Glomerular visceral epithelial cell (primary cell): ENCODE results near the gene SCML1.
A peak's percentile ranks its signal among the peaks of the same experiment; 100 is the strongest.
"Not testable (repeated sequence)": the region's sequence is repeated elsewhere in the genome, so short reads cannot be mapped to it uniquely, and the experiment has no call there.

ENCODE experiments used
- DNase-seq: peaks from one replicate; pipeline ENCODE4 v3.0.0-alpha.2; 2016; ENCODE audit errors: extremely low spot score

The SCML1 gene

GRCh38 chrX:17738737-17739535, 1.6 kb downstream of the SCML1 start:
- no peak for DNase-seq

DNA sequence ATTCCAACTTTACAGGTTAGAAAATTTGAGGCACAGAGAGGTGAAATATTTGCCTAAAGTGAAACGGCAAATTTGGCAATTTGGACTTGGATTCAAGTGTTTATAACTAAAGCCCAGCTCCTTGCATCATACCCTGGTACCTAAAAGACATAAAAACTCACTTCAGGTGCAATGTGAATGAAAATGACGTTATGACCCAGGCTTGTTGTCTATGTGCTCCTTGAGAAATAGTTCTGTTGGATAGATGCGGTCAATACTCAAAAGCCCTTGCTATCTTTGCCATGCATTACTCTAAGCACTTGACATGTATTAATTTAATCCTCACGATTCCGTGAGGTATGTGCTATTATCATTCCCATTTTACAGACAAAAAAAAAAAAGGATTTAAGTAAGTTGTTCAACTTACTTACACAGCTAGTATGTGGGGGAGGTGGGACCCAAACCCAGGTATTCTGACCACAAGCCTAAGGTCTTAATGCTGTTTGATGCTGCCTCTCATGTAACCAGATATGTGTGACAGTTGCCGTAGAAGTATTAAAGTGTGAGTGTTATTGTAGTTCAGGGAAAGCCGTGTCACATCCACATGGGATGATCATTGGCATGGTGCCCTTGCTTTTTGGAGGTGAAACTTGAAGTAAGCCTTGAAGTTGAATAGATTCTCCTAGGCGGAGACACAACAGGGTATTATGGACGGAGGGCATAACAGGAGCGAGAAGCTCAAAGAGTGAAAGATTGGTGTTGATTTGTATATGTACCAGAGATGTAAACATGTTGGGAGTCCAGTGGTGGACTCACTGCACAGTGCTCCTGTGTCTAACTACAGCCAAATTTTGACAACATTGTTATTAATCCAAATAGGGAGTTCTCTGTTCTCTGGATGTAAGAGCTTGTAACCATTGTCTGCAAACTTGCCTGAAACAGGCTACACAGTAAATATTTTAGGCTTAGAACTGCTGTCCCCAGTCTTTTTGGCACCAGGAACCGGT, 3.1 kb downstream of the SCML1 start:
- DNase-seq = no peak

DNA sequence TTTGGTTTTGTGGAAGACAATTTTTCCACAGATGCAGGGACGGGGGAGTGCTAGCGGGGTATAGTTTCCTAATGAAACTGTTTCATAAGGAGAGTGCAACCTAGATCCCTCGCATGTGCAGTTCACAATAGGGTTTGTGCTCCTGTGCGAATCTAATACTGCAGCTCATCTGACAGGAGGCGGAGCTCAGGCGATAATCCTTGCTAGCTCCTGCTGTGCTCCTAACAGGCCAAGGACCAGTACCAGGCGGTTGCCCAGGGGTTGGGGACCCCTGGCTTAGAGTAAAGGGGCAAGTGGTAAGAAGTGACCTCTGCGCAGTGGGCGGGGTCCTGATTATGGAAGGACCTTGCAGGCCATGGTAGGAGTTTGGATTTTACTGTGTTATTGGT, 3.8 kb downstream of the SCML1 start:
- DNase-seq = no peak

DNA sequence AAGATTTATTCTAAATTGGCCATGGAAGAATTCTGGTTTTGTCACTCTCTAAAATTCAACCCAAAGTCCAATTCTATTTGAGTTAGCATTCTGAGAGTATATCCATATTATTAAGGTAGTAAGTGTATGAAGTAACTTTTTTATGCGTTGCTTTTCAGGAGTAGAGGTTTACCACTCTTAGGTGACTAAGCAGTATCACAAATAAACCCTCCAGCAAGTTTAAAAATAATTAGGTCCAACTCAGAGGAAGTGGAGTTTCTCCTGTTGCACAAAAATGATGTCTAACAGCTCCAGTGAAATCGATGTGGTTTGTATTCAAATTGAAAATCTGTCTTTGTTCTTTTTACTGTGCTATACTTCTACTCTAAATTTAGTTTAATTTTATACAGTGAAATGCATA, 6.6 kb downstream of the SCML1 start:
- no peak for DNase-seq

DNA sequence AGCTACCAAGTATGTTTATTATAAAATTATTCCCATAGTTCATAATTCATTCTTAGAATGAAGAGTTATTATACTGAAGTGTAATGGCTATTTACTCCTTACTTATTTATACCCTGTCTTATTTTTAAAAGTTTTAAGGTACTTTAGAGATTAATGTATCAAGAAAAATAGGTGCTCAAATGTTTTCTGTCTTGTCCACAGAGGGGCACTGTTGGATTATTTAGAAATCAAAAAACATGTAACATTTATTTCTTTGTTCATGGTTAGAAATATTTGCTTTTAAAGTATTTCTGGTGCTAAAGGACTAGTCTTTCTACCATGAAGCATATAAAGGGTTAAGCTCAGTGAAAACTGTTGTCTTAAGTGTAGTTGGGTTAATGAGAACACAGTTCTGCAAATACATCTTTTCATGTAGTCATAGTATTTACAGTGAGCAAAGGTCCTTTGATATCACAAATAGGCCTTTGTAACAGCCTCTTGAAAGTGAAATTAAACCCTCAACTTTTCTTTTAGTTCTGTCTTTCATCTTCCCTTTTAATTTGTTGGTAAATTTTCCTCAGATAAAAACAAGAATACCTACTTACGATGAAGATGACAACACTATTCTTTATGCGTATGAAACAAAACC, 7.7 kb downstream of the SCML1 start:
- no peak for DNase-seq

DNA sequence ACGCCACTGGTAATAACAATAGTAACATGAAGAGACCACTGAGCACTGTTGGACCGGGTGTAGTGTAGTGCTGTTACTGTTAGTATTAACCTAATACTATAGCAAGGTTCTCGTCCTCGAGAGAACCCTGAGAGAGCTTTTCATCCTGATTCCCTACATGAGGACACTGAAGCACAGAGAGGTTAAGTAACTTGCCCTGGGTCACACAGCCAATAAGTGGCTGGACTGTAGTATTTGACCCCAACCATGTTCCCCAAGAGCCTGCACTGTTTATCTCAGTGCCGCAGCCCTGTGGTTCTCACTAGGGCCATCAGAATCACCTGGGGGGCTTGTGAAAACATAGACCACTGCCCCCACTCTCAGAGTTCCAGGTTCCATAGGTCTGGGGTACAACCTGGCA, 10.4 kb downstream of the SCML1 start:
- DNase-seq = no peak

DNA sequence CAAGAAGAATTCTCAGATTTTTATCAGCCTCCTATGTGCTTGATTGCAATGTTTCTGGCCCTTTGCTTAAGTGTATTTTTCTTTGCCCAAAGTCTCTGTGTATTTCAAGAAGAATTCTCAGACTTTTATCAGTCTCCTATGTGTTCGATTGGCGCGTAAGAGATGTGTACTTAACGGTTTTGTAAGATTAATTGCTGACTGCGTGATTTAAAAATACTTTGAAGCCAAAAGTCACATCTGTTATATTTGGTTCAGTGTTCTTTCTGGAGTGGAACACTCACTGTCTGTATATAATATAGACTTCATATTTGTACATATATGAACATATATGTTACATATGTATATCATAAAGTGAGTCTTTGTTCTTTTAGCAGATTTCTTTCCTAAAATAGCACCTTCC, 11.4 kb downstream of the SCML1 start:
- no peak for DNase-seq

- no peak for DNase-seq
Observed at GRCh38 chrX:17750436-17750835, 13.1 kb downstream of the SCML1 start.

DNA sequence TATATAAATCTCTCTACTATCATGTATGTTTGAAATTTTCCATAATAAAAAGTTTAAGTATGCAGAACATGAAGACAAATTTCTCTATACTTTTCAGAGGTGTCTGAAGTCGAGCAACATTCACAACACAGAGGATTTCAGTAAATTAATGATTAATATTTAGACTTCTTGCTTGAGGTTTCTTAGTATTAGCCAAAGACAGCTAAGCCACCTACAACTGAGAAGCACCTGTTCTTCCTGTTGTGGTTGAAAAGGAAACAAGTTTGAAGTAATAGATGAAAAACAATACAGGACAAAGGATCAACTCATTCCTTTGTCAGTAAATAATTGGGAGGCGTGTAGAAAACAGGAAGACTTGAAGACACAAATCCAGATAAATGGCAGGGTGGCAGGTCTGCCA, 21.1 kb downstream of the SCML1 start:
- no peak for DNase-seq

DNA sequence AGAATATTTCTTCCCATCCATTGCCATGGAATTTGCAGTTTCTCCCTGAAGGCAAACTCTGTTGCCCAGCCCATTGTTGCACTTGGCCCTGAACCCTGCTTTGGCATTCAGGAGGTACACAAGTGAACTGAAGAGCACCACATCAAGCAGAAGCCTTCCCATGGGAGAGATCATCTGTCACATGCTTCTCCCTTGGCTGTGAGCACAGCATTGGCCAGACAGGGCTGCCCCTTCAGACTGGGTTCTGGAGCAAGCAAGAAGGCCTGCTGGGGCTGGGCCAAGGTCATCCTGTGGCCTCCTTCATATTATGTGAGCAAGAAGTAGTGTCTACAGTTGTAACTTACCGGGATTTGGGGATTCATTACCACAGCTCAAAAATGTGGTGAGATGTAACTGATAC, 22.7 kb downstream of the SCML1 start:
- DNase-seq = no peak

DNA sequence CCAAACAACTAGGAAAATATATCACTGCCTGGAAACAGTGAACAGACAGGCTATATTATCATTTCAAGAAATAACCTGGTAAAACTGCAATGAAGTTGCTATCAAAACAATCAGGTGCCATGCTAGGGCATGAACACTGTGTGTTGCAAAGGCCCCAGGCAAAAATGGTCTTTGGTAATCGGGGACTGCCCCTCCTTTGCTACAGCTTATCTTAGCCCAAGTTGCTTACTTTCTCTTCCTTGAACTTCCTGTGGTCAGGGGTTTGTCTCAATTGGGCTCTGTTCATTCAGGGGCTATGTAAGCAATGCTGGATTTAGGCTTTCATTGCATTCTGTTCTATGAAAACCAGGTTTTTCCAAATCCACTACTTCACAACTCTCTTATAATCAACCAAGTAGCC, 30.4 kb downstream of the SCML1 start:
- DNase-seq = no peak

DNA sequence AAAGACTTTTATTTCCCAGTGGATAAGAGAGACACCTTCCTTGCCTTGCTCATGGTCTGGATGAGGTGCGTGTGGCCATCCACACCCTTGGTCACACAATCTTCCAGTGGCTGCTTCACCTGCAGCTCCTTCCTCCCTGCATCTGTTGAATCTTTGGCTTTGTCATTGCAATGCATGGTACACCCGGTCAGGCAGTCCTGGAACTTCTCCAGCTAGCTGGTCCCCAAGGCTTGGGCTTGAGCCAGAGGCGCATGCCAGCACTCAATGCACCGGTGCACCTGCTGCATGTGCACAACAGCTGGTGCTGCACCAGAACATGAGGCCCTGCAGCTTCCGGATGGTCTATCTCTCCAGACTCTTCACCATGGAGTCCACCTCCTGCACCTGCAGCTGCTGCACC, 31.7 kb downstream of the SCML1 start:
- DNase-seq = no peak

GRCh38 chrX:17769701-17770269, 32.5 kb downstream of the SCML1 start:
- DNase-seq = no peak

- no peak for DNase-seq
Observed at GRCh38 chrX:17773221-17773876, 36.1 kb downstream of the SCML1 start.

GRCh38 chrX:17774053-17774452, 36.8 kb downstream of the SCML1 start:
- DNase-seq = no peak

DNA sequence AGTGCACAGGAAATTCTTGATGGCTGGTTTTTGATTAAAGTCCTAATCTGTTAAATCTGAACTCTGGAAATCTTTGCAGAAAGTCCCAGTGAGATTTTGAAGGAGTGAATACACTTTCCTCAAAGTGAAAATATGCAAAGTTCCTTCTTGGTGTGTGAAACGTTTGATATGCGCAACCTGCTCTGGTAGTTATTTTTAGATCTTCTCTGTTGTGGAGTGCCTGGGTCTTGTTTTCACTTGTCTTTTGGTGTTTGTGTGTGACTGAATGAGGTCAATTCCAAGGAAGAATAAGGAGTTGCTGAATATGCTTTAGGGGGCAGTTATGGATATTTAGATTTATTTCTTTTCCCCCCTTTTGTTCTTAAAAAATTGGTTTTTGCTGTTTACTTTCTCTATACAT, 41.7 kb downstream of the SCML1 start:
- no peak for DNase-seq

DNA sequence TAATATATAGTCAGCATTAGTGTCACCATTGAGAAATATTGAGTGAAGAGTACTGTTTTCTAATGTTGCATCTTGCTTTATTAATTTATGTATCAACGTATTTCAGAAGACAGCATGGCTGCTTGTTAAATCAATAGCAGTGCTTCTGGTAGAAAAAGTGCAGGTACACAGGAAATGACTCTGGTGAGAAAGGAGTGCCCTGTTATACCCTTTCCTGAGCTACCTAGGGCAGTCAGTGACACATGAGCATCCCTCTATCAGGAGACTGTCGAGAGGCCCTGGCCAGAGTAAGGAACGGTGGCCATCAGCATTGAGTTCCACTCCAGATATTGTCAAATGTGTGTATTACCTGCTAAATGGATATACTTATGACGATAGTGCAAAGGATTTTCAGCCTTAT, 42.1 kb downstream of the SCML1 start:
- no peak for DNase-seq

DNA sequence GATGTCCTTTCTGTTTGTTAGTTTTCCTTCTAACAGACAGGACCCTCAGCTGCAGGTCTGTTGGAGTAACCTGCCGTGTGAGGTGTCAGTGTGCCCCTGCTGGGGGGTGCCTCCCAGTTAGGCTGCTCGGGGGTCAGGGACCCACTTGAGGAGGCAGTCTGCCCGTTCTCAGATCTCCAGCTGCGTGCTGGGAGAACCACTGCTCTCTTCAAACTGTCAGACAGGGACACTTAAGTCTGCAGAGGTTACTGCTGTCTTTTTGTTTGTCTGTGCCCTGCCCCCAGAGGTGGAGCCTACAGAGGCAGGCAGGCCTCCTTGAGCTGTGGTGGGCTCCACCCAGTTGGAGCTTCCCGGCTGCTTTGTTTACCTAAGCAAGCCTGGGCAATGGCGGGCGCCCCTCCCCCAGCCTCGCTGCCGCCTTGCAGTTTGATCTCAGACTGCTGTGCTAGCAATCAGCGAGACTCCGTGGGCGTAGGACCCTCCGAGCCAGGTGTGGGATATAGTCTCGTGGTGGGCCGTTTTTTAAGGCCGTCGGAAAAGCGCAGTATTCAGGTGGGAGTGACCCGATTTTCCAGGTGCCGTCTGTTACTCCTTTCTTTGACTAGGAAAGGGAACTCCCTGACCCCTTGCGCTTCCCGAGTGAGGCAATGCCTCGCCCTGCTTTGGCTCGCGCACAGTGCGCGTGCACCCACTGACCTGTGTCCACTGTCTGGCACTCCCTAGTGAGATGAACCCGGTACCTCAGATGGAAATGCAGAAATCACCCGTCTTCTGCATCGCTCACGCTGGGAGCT, 49.5 kb downstream of the SCML1 start:
- DNase-seq = not testable (repeated sequence)

DNA sequence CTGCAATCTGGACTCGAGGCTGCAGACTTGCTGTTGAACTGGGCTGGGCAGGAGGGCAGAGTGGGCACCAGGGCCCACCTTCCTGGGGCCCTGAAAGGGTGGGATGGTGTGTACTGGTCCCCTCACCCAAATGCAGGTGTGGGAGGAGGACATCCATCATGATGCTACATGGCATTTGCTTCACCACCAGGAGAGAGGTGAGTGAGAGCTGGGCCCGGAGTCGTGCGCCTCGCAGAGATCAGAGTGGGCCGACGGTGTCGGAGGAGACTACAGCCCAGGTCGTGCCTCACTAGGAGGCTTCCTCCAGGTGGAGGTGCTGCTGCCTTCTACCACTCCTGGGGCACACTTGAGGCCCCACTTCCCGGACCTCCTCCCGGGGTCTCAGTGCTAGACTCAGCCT, 50.3 kb downstream of the SCML1 start:
- no peak for DNase-seq

GRCh38 chrX:17788439-17788838, 51.1 kb downstream of the SCML1 start:
- peak; percentile 24 for DNase-seq
